Measurements from ENCODE around the gene HELZ. TPM values are rescaled to one million over a fixed set of nuclear protein-coding genes. Genes with fewer than 3 reads are reported as not detected.
"Not testable (repeated sequence)": the region's sequence is repeated elsewhere in the genome, so short reads cannot be mapped to it uniquely, and the experiment has no call there.

HELZ gene
- total RNA-seq, 1 experiment from 2014 or later: 40.5 TPM

DNA sequence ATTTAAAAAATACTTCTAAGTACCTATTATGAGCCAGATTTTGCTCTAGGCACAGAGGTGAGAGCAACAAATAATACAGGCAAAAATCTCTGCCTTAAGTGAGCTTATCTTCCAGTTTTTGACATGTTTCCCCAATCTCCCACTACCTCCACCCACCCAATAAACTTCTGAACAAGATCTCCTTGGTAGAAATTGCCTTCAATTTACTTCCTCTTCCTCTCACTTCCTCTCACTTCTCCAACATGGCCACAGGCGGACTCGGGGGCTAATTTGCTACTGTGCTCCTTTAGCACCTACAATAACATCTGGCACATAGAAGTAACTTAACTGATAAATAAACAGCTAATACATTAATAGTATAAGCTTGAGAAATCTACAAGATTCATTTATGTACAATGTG lies 118.0 kb downstream of the HELZ start:
- BruUV-seq (replicated peaks): no TSS peak
- no peak overlapping the region for H3K27ac ChIP-seq (ENCODE audit: low read depth, low read length)
- ChIA-PET POLR2A (no interaction called here), CTCF (no interaction called here), RAD21 (ENCODE audit: low non-redundant PET in 1 of 2, low total read pairs in 2 of 2, uncharacterized antibody in 2 of 2, unreplicated experiment in 2 of 2) (no interaction called here)
- no peaks in the 10 kb centered on the region for H3K4me1 ChIP-seq (ENCODE audit: control insufficient read depth in 1 of 2, insufficient read depth in 2 of 2, low read length in 2 of 2)
- no peak overlapping the region for H3K4me2 ChIP-seq (ENCODE audit: low read length)
- H3K9ac ChIP-seq (ENCODE audit: low read length): no peak overlapping the region
- no peak for DNase-seq (ENCODE audit: low read depth, low spot score)
- peaks cover 5 to 7% of the 10 kb centered on the region in 2 experiments; a peak in 3 of 4 replicates for H3K36me3 ChIP-seq (ENCODE audit: control insufficient read depth in 1 of 2, insufficient read depth in 2 of 2, low read length in 2 of 2)
- H2AFZ ChIP-seq (ENCODE audit: low read depth, low read length, poor library complexity, severe bottlenecking): no peak overlapping the region
- no peak for TF ChIP-seq POLR2A (IDR thresholded peaks at IDR 0.05; ENCODE audit: borderline replicate concordance, extremely low read depth, insufficient read depth, insufficient read length)
- TF ChIP-seq JUND (IDR thresholded peaks at IDR 0.05): no peak
- no peak for TF ChIP-seq POLR2AphosphoS5 (IDR thresholded peaks at IDR 0.05; ENCODE audit: low read depth, low read length)
- no peak for TF ChIP-seq SRF (IDR thresholded peaks at IDR 0.05; ENCODE audit: low read depth)
- TF ChIP-seq EZH2phosphoT487 (IDR thresholded peaks at IDR 0.05; ENCODE audit: borderline replicate concordance): no peak
- TF ChIP-seq SIN3A (IDR thresholded peaks at IDR 0.05; ENCODE audit: low read depth): no peak
- TF ChIP-seq EGR1 (IDR thresholded peaks at IDR 0.05; ENCODE audit: low read depth): no peak
- TF ChIP-seq ZFX (IDR thresholded peaks at IDR 0.05): no peak
- TF ChIP-seq ZNF274 (IDR thresholded peaks at IDR 0.05; ENCODE audit: low read depth, low read length): no peak
- TF ChIP-seq, protein P1, sequence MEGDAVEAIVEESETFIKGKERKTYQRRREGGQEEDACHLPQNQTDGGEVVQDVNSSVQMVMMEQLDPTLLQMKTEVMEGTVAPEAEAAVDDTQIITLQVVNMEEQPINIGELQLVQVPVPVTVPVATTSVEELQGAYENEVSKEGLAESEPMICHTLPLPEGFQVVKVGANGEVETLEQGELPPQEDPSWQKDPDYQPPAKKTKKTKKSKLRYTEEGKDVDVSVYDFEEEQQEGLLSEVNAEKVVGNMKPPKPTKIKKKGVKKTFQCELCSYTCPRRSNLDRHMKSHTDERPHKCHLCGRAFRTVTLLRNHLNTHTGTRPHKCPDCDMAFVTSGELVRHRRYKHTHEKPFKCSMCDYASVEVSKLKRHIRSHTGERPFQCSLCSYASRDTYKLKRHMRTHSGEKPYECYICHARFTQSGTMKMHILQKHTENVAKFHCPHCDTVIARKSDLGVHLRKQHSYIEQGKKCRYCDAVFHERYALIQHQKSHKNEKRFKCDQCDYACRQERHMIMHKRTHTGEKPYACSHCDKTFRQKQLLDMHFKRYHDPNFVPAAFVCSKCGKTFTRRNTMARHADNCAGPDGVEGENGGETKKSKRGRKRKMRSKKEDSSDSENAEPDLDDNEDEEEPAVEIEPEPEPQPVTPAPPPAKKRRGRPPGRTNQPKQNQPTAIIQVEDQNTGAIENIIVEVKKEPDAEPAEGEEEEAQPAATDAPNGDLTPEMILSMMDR (IDR thresholded peaks at IDR 0.05 in 2 of 3, conservative IDR thresholded peaks at IDR 0.05 in 1 of 3; ENCODE audit: borderline replicate concordance in 1 of 3, insufficient read depth in 1 of 3, low read depth in 2 of 3, low read length in 2 of 3): no peak
- TF ChIP-seq, protein P2, sequence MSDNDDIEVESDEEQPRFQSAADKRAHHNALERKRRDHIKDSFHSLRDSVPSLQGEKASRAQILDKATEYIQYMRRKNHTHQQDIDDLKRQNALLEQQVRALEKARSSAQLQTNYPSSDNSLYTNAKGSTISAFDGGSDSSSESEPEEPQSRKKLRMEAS (IDR thresholded peaks at IDR 0.05): no peak
- no peak for TF ChIP-seq CEBPB (IDR thresholded peaks at IDR 0.05; ENCODE audit: low read depth)
- TF ChIP-seq EZH2 (IDR thresholded peaks at IDR 0.05): no peak
- TF ChIP-seq, protein P3, sequence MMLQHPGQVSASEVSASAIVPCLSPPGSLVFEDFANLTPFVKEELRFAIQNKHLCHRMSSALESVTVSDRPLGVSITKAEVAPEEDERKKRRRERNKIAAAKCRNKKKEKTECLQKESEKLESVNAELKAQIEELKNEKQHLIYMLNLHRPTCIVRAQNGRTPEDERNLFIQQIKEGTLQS (IDR thresholded peaks at IDR 0.05): no peak
- TF ChIP-seq TCF7L2 (IDR thresholded peaks at IDR 0.05; ENCODE audit: borderline replicate concordance, extremely low read depth, insufficient read depth, insufficient read length): no peak
- TF ChIP-seq, protein P4, sequence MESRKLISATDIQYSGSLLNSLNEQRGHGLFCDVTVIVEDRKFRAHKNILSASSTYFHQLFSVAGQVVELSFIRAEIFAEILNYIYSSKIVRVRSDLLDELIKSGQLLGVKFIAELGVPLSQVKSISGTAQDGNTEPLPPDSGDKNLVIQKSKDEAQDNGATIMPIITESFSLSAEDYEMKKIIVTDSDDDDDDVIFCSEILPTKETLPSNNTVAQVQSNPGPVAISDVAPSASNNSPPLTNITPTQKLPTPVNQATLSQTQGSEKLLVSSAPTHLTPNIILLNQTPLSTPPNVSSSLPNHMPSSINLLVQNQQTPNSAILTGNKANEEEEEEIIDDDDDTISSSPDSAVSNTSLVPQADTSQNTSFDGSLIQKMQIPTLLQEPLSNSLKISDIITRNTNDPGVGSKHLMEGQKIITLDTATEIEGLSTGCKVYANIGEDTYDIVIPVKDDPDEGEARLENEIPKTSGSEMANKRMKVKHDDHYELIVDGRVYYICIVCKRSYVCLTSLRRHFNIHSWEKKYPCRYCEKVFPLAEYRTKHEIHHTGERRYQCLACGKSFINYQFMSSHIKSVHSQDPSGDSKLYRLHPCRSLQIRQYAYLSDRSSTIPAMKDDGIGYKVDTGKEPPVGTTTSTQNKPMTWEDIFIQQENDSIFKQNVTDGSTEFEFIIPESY (IDR thresholded peaks at IDR 0.05; ENCODE audit: extremely low read depth, insufficient replicate concordance, low read length): no peak
- TF ChIP-seq ELF1 (IDR thresholded peaks at IDR 0.05; ENCODE audit: borderline replicate concordance, low read depth): no peak
- TF ChIP-seq YY1 (IDR thresholded peaks at IDR 0.05; ENCODE audit: extremely low read depth, insufficient replicate concordance, low read depth, low read length): no peak
- H3K79me2 ChIP-seq (ENCODE audit: insufficient read depth, low read length): no peaks in the 10 kb centered on the region
- 0 out of 2 replicates have a peak, but pooled peaks cover 5% of the 10 kb centered on the region for H4K20me1 ChIP-seq (ENCODE audit: insufficient read depth)
- ATAC-seq: no peak
- no peaks in the 10 kb centered on the region for H3K9me3 ChIP-seq (ENCODE audit: control insufficient read depth in 1 of 2, insufficient read depth in 1 of 2, low read depth in 1 of 2, low read length in 2 of 2)
- intact Hi-C loops (cut with micrococcal nuclease): no loop called here
- H3K4me3 ChIP-seq (replicated peaks in 1 of 2; ENCODE audit: low read depth in 1 of 2, low read length in 2 of 2): no peak overlapping the region
- no peaks in the 10 kb centered on the region for H3K9me2 ChIP-seq (ENCODE audit: insufficient read depth)
- no peaks in the 10 kb centered on the region for H3K27me3 ChIP-seq (ENCODE audit: insufficient read depth, low read length)

DNA sequence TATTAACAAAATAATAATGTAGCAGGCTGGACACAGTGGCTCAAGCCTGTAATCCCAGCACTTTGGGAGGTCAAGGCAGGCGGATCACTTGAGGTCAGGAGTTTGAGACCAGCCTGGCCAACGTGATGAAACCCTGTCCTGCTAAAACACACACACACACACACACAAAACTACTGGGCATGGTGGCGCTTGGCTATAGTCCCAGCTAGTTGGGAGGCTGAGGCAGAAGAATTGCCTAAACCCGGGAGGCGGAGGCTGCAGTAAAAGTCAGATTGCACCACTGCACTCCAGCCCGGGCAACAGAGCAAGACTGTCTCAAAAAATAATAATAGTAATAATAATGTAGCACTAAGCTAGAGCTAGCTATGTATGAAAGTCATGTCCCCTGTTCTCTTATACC lies 118.5 kb downstream of the HELZ start:
- DNase-seq (ENCODE audit: low read depth, low spot score); CTCF ChIA-PET: not testable (repeated sequence)

More for the DNA sequence above, 118.5 kb downstream of the HELZ start:
- H3K27ac ChIP-seq (ENCODE audit: low read depth, low read length); BruUV-seq (replicated peaks); H2AFZ ChIP-seq (ENCODE audit: low read depth, low read length, poor library complexity, severe bottlenecking); POLR2A ChIA-PET; H3K79me2 ChIP-seq (ENCODE audit: insufficient read depth, low read length); intact Hi-C loops (cut with micrococcal nuclease); ATAC-seq; H3K9me3 ChIP-seq (ENCODE audit: control insufficient read depth in 1 of 2, insufficient read depth in 1 of 2, low read depth in 1 of 2, low read length in 2 of 2); H3K9me2 ChIP-seq (ENCODE audit: insufficient read depth); H3K36me3 ChIP-seq (ENCODE audit: control insufficient read depth in 1 of 2, insufficient read depth in 2 of 2, low read length in 2 of 2); H3K4me1 ChIP-seq (ENCODE audit: control insufficient read depth in 1 of 2, insufficient read depth in 2 of 2, low read length in 2 of 2); H3K9ac ChIP-seq (ENCODE audit: low read length); RAD21 ChIA-PET (ENCODE audit: low non-redundant PET in 1 of 2, low total read pairs in 2 of 2, uncharacterized antibody in 2 of 2, unreplicated experiment in 2 of 2); H4K20me1 ChIP-seq (ENCODE audit: insufficient read depth); H3K4me3 ChIP-seq (replicated peaks in 1 of 2; ENCODE audit: low read depth in 1 of 2, low read length in 2 of 2); H3K4me2 ChIP-seq (ENCODE audit: low read length); H3K27me3 ChIP-seq (ENCODE audit: insufficient read depth, low read length): not testable (repeated sequence)
